Nasal cavity respiratory epithelium epithelial cell of viscerocranial mucosa (primary cell): ENCODE measurements around the gene SUMO4. TPM values are rescaled to one million over a fixed set of nuclear protein-coding genes. Genes with fewer than 3 reads are reported as not detected.

Source experiments
- total RNA-seq: library from RNA; depleted of rRNA; stranded (reverse); fragments of >200 nt; gene quantifications from 2 replicates; pipeline ENCODE4 v1.2.3, GENCODE V29; 2014

Gene SUMO4
- 0.68 and 1.9 TPM in 2 replicates for total RNA-seq

GRCh38 chr6:149400050-149400449, at the start of gene SUMO4:
Gene SUMO4 (plus strand): TSS chr6:149400262. CDS start chr6:149400392, 130 bp downstream.

Other genes starting within 250 kb of the SUMO4 start
- 28.0 and 46.3 TPM in 2 replicates for gene TAB2, start 82.5 kb upstream of the SUMO4 start, total RNA-seq
- gene ZC3H12D, start 84.8 kb downstream of the SUMO4 start, total RNA-seq, result 0.07 TPM in 1 of 2 replicates, not detected in the other
- 37.9 and 38.3 TPM in 2 replicates for gene PPIL4, start 145.8 kb downstream of the SUMO4 start, total RNA-seq
- gene GINM1, start 166.1 kb downstream of the SUMO4 start, total RNA-seq, result 45.3 and 47.2 TPM in 2 replicates
- gene KATNA1, start 248.5 kb downstream of the SUMO4 start, total RNA-seq, result 34.5 and 36.8 TPM in 2 replicates